HFF-Myc (cell line): Measurements from ENCODE around the gene MRPS31.

Experiments used
- DNase-seq: peaks from one replicate; pipeline ENCODE4 v3.0.0-alpha.2; 2011; ENCODE audit warnings: low read depth; ENCODE audit errors: extremely low read depth
- H3K4me3 ChIP-seq: replicated peaks from 2 replicates; pipeline ENCODE4 v1.5.1; 2011; ENCODE audit warnings: low read depth, mild to moderate bottlenecking, control low read depth, low read length
- TF ChIP-seq, protein P1 (sequence below): IDR thresholded peaks from 2 replicates; pipeline ENCODE4 v1.5.1; 2012; ENCODE audit warnings: mild to moderate bottlenecking, low read depth, low read length, control low read depth; ENCODE audit errors: missing control alignments

MRPS31 gene

DNA sequence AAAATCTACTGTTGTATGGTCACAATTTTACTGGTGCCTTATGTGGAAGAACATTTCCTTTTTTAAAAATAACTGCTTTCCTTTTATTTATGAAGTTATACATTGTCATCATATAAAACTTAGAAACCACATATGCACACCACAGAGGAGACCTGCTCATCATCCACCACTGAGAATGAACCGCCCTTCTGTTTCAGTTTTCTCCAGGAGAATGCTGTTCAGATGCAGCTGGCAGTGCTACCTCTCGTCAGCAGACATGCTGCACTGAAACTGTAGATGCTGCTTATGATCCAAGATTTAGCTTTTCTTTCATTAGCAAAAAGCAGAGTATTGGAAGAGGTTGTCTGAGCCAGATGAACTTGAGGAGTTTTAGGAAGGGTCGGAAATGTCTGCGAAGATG, 28.5 kb upstream of the MRPS31 start:
- TF ChIP-seq, protein P1, sequence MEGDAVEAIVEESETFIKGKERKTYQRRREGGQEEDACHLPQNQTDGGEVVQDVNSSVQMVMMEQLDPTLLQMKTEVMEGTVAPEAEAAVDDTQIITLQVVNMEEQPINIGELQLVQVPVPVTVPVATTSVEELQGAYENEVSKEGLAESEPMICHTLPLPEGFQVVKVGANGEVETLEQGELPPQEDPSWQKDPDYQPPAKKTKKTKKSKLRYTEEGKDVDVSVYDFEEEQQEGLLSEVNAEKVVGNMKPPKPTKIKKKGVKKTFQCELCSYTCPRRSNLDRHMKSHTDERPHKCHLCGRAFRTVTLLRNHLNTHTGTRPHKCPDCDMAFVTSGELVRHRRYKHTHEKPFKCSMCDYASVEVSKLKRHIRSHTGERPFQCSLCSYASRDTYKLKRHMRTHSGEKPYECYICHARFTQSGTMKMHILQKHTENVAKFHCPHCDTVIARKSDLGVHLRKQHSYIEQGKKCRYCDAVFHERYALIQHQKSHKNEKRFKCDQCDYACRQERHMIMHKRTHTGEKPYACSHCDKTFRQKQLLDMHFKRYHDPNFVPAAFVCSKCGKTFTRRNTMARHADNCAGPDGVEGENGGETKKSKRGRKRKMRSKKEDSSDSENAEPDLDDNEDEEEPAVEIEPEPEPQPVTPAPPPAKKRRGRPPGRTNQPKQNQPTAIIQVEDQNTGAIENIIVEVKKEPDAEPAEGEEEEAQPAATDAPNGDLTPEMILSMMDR, result no peak
- no peak for DNase-seq
- H3K4me3 ChIP-seq, result no peak overlapping the region

- no peak for DNase-seq
- no peak overlapping the region for H3K4me3 ChIP-seq
- TF ChIP-seq, protein P1, result no peak
Observed at GRCh38 chr13:40798380-40798779, 27.4 kb upstream of the MRPS31 start.

- no peak overlapping the region for H3K4me3 ChIP-seq
- TF ChIP-seq, protein P1, result no peak
- no peak for DNase-seq
Observed at GRCh38 chr13:40796649-40797048, 25.7 kb upstream of the MRPS31 start.

DNA sequence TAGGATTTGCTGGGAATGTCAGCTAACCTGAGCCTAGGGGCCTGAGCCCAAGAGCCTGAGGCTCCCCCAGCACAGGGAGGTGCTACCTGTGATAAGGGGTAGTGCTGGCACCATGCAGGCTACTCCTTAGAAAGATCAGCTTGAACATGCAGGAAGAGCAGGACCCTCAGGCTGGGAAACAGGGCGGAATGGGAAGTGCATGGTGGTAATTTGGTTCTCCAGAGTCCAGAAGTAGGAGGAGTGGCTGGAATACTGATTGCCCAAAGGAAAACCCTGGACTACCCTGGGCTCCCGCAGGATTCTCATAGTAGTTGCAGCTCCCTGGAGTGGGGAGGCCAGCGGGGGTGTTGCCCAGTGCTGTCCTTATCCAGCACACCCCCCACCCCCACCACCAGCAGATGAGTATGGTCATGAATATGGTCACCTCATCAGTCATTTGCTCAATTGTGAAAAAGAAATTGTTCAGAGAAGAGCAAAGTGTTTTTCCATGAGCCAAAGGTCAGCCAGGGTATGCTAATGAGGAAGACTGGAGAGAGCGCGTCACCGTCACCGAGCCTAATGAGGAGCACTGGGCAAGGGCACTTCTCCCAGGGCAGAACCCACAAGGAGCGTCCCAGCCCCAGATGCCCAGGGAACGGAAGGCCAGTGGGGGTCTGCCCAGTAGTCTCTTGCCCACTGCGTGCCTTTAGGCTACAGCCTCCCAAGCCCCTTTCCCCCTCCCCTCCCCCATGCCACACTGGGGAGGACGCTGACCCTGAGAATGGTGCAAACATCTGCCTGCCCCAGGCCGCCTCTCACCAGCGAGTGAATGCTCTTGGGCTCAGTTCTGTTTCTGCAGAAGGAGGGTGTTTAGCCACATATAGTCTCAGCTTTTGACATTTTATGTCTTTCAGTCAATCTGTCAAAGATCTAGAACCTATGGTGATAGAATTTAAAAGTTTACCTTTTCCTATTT, 23.7 kb upstream of the MRPS31 start:
- TF ChIP-seq, protein P1, result no peak
- no peak for DNase-seq
- no peak overlapping the region for H3K4me3 ChIP-seq

GRCh38 chr13:40793339-40793738, 22.3 kb upstream of the MRPS31 start:
- DNase-seq, result no peak
- TF ChIP-seq, protein P1, result no peak
- no peak overlapping the region for H3K4me3 ChIP-seq

- TF ChIP-seq, protein P1, result no peak
- H3K4me3 ChIP-seq, result no peak overlapping the region
- DNase-seq, result no peak
Observed at GRCh38 chr13:40792284-40793051, 21.5 kb upstream of the MRPS31 start.
